OCI-LY7 (cell line): ENCODE results near the gene TAF4. TPM values are rescaled to one million over a fixed set of nuclear protein-coding genes. Genes with fewer than 3 reads are reported as not detected.

Source experiments
- BruUV-seq: library from RNA; stranded (reverse); fragments of 400-500 nt; replicated peaks from 2 replicates; lab custom pipeline; 2021; lab: Mats Ljungman, UMichigan
- CTCF ChIA-PET: fragments of 300-600 bp; sonication (Branson Sonifier 250); formaldehyde crosslinking; loops from one replicate; lab custom pipeline; 2022; ENCODE audit warnings: antibody characterized with exemption; ENCODE audit not compliant: unreplicated experiment; lab: Charles Lee
- POLR2A ChIA-PET: fragments of 300-600 bp; sonication (Branson Sonifier 250); formaldehyde crosslinking; loops from one replicate; lab custom pipeline; 2022; ENCODE audit warnings: antibody characterized with exemption; lab: Charles Lee
- DNase-seq: peaks from one replicate; pipeline ENCODE4 v3.0.0-alpha.2; 2015; ENCODE audit warnings: low spot score
- H2AFZ ChIP-seq: fragments of 200-600 bp; sonication (generic), shearing (Covaris generic); 2 replicates; pipeline ENCODE4 v1.6.1; 2014; ENCODE audit warnings: mild to moderate bottlenecking, antibody characterized with exemption, low read length, moderate library complexity
- H3K27ac ChIP-seq: fragments of 200-600 bp; sonication (generic); 2 replicates; pipeline ENCODE4 v1.5.1; 2014; ENCODE audit warnings: mixed run types, low read depth, mild to moderate bottlenecking, moderate library complexity, low read length, inconsistent platforms; ENCODE audit not compliant: poor library complexity, severe bottlenecking
- H3K36me3 ChIP-seq: fragments of 200-600 bp; sonication (generic); 2 replicates; pipeline ENCODE4 v1.6.1; 2014; ENCODE audit warnings: mild to moderate bottlenecking, antibody characterized with exemption, low read length, moderate library complexity, mixed read lengths; ENCODE audit not compliant: insufficient read depth
- H3K4me1 ChIP-seq: fragments of 200-600 bp; sonication (generic); 2 replicates; pipeline ENCODE4 v1.5.1; 2014; ENCODE audit warnings: mild to moderate bottlenecking, low read length; ENCODE audit not compliant: insufficient read depth, poor library complexity, severe bottlenecking
- H3K4me2 ChIP-seq: fragments of 200-600 bp; sonication (generic); 2 replicates; pipeline ENCODE4 v1.6.1; 2014; ENCODE audit warnings: mild to moderate bottlenecking, low read length
- H3K4me3 ChIP-seq: fragments of 200-600 bp; sonication (generic); 2 replicates; pipeline ENCODE4 v1.5.1; 2014; ENCODE audit warnings: mild to moderate bottlenecking, low read depth, low read length; ENCODE audit not compliant: poor library complexity, severe bottlenecking
- H3K79me2 ChIP-seq: fragments of 200-600 bp; sonication (generic); 2 replicates; pipeline ENCODE4 v1.6.1; 2016; ENCODE audit warnings: low read depth, mild to moderate bottlenecking, low read length, moderate library complexity, mixed read lengths; ENCODE audit not compliant: insufficient read depth
- H3K9me2 ChIP-seq: fragments of 200-600 bp; sonication (generic); 2 replicates; pipeline ENCODE4 v1.6.1; 2016; ENCODE audit warnings: mild to moderate bottlenecking, low read length, mixed read lengths; ENCODE audit not compliant: insufficient read depth
- H3K9me3 ChIP-seq: fragments of 200-600 bp; sonication (generic); 2 replicates; pipeline ENCODE4 v1.6.1; 2014; ENCODE audit warnings: mild to moderate bottlenecking, mixed run types, low read length, mixed read lengths
- H4K20me1 ChIP-seq: fragments of 200-600 bp; sonication (generic); 2 replicates; pipeline ENCODE4 v1.6.1; 2014; ENCODE audit warnings: mild to moderate bottlenecking, antibody characterized with exemption, low read length, moderate library complexity, mixed read lengths; ENCODE audit not compliant: insufficient read depth
- CTCF ChIP-seq: fragments of 200-600 bp; sonication (generic); conservative IDR thresholded peaks from 2 replicates; pipeline ENCODE4 v1.5.1; 2014; ENCODE audit warnings: mild to moderate bottlenecking, antibody characterized with exemption, low read length, moderate library complexity, mixed read lengths
- EZH2phosphoT487 ChIP-seq: fragments of 200-600 bp; sonication (generic); IDR thresholded peaks from 2 replicates; pipeline ENCODE4 v1.6.1; 2018; ENCODE audit warnings: low read depth, borderline replicate concordance, mild to moderate bottlenecking, mixed run types, antibody characterized with exemption, low read length, moderate library complexity, mixed read lengths
- intact Hi-C: fragments of 100-400 bp; cut with micrococcal nuclease; formaldehyde crosslinking; loops from one replicate; pipeline ENCODE4 v1.10.0; 2022; ENCODE audit not compliant: unreplicated experiment
- total RNA-seq, 2 experiments: library from RNA; depleted of rRNA in 1 of 2; stranded (reverse); fragments of >200 nt in 1 of 2; shearing (Covaris generic) in 1 of 2; gene quantifications; 2 replicates each; pipeline ENCODE4 v1.2.3, GENCODE V29; 2014 to 2022

TAF4 gene
- total RNA-seq, 2 experiments from 2014 or later: 11.2 to 38.9 TPM

- Histone ChIP-seq H3K9me3 (no peaks in the 10 kb centered on the region), H3K9me2 (no peaks in the 10 kb centered on the region), H3K4me2 (no peak overlapping the region), H3K4me1 (no peaks in the 10 kb centered on the region), H4K20me1 (no peaks in the 10 kb centered on the region), H3K4me3 (no peak overlapping the region), H2AFZ (no peak overlapping the region), H3K36me3 (no peaks in the 10 kb centered on the region), H3K27ac (no peak overlapping the region), H3K79me2 (no peaks in the 10 kb centered on the region)
- ChIA-PET CTCF (no interaction called here), POLR2A (interaction anchor here (0.7 kb wide), 1 partner anchor 426 kb away, joined by 4 read pairs; the partner anchor contains the start of gene LAMA5)
- no peak for DNase-seq
- intact Hi-C loops: no loop called here
- no TSS peak for BruUV-seq
- no peak for TF ChIP-seq EZH2phosphoT487
- no peak for TF ChIP-seq CTCF
Measured at GRCh38 chr20:61940976-61941720, 124.5 kb downstream of the TAF4 start.

- Histone ChIP-seq H3K9me3 (no peaks in the 10 kb centered on the region), H3K79me2 (no peaks in the 10 kb centered on the region), H3K27ac (no peak overlapping the region), H2AFZ (no peak overlapping the region), H3K36me3 (no peaks in the 10 kb centered on the region), H4K20me1 (no peaks in the 10 kb centered on the region), H3K4me3 (no peak overlapping the region), H3K4me2 (no peak overlapping the region), H3K9me2 (no peaks in the 10 kb centered on the region), H3K4me1 (no peaks in the 10 kb centered on the region)
- intact Hi-C loops: no loop called here
- POLR2A ChIA-PET: interaction anchor here (0.7 kb wide), 1 partner anchor 426 kb away, joined by 4 read pairs; the partner anchor contains the start of gene LAMA5
- no peak for DNase-seq
- CTCF ChIA-PET: no interaction called here
- no TSS peak for BruUV-seq
- TF ChIP-seq EZH2phosphoT487: no peak
- no peak for TF ChIP-seq CTCF
Measured at GRCh38 chr20:61940491-61940890, 125.2 kb downstream of the TAF4 start.

GRCh38 chr20:61939691-61940360, 125.9 kb downstream of the TAF4 start:
- CTCF ChIA-PET: no interaction called here
- BruUV-seq: no TSS peak

More at GRCh38 chr20:61939691-61940360, 125.9 kb downstream of the TAF4 start:
- intact Hi-C loops: no loop called here
- no peaks in the 10 kb centered on the region for H3K36me3 ChIP-seq
- no peaks in the 10 kb centered on the region for H4K20me1 ChIP-seq
- TF ChIP-seq EZH2phosphoT487 (no peak), CTCF (no peak)
- no peak for DNase-seq
- H3K9me2 ChIP-seq: no peaks in the 10 kb centered on the region
- no peak overlapping the region for H2AFZ ChIP-seq
- H3K4me1 ChIP-seq: no peaks in the 10 kb centered on the region
- POLR2A ChIA-PET: no interaction called here
- no peaks in the 10 kb centered on the region for H3K9me3 ChIP-seq
- no peak overlapping the region for H3K4me2 ChIP-seq
- H3K4me3 ChIP-seq: no peak overlapping the region
- no peaks in the 10 kb centered on the region for H3K79me2 ChIP-seq
- no peak overlapping the region for H3K27ac ChIP-seq
